HG03095 (cell line): ENCODE results near the gene COX5A.

Experiments
- ATAC-seq: cut with Tn5 transposase; IDR thresholded peaks from one replicate; pipeline ENCODE4 v1.9.1; 2021; ENCODE audit warnings: moderate library complexity; ENCODE audit not compliant: unreplicated experiment

Gene COX5A

GRCh38 chr15:74937590-74938371 is at the start of gene COX5A:
Gene COX5A (minus strand): TSS chr15:74938073. CDS start chr15:74938014, 59 bp downstream.
- peak; percentile 84 for ATAC-seq

- no peak for ATAC-seq
Observed at GRCh38 chr15:74983725-74984231, 45.9 kb upstream of the COX5A start.

GRCh38 chr15:74982183-74982582 is 44.3 kb upstream of the COX5A start:
- no peak for ATAC-seq

GRCh38 chr15:74978503-74978902 is 40.6 kb upstream of the COX5A start:
- ATAC-seq, result no peak

GRCh38 chr15:74978077-74978476 is 40.2 kb upstream of the COX5A start:
- ATAC-seq, result no peak

GRCh38 chr15:74977599-74977998 is 39.7 kb upstream of the COX5A start:
- ATAC-seq, result no peak

- ATAC-seq, result no peak
Observed at GRCh38 chr15:74976159-74976558, 38.3 kb upstream of the COX5A start.

- ATAC-seq, result no peak
Observed at GRCh38 chr15:74967670-74968069, 29.8 kb upstream of the COX5A start.

GRCh38 chr15:74964794-74965193 is 26.9 kb upstream of the COX5A start:
- ATAC-seq, result no peak

- ATAC-seq, result no peak
Observed at GRCh38 chr15:74963213-74963612, 25.3 kb upstream of the COX5A start.

GRCh38 chr15:74962671-74963070 is 24.8 kb upstream of the COX5A start:
- ATAC-seq, result no peak

- ATAC-seq, result no peak
Observed at GRCh38 chr15:74962219-74962618, 24.3 kb upstream of the COX5A start.

GRCh38 chr15:74961616-74962015 is 23.7 kb upstream of the COX5A start:
- ATAC-seq, result no peak

- ATAC-seq, result no peak
Observed at GRCh38 chr15:74960995-74961588, 23.2 kb upstream of the COX5A start.

- ATAC-seq, result no peak
Observed at GRCh38 chr15:74960286-74960685, 22.4 kb upstream of the COX5A start.

GRCh38 chr15:74959586-74959939 is 21.7 kb upstream of the COX5A start:
- no peak for ATAC-seq

GRCh38 chr15:74958908-74959585 is 21.2 kb upstream of the COX5A start:
- no peak for ATAC-seq

GRCh38 chr15:74958320-74958907 is 20.5 kb upstream of the COX5A start:
- no peak for ATAC-seq

- no peak for ATAC-seq
Observed at GRCh38 chr15:74957476-74958035, 19.7 kb upstream of the COX5A start.

GRCh38 chr15:74956648-74957475 is 19.0 kb upstream of the COX5A start, which contains the start of gene RPP25:
Gene RPP25 (minus strand): TSS chr15:74956772. CDS start chr15:74956583, 189 bp downstream.
- ATAC-seq, result peak; percentile 81
